Fibroblast of lung (primary cell): ENCODE results near the gene MFSD12. TPM values are rescaled to one million over a fixed set of nuclear protein-coding genes. Genes with fewer than 3 reads are reported as not detected.

Experiments used
- DNase-seq, 2 donors: peaks; one replicate each; pipeline versions ENCODE4 v3.0.0 to v3.0.0-alpha.2; 2010; ENCODE audit warnings: low read depth in 2 of 2
- H2AFZ ChIP-seq: 2 replicates; pipeline ENCODE4 v1.5.1; 2012; ENCODE audit warnings: low read length, control low read depth, inconsistent platforms
- H3K27ac ChIP-seq: 2 replicates; pipeline ENCODE4 v1.5.1; 2011; ENCODE audit warnings: low read length, control low read depth; ENCODE audit not compliant: insufficient read depth
- H3K27me3 ChIP-seq: 2 replicates; pipeline ENCODE4 v1.5.1; 2011; ENCODE audit warnings: mild to moderate bottlenecking, low read length; ENCODE audit not compliant: control insufficient read depth, insufficient read depth
- H3K36me3 ChIP-seq: 2 replicates; pipeline ENCODE4 v1.5.1; 2011; ENCODE audit warnings: low read length; ENCODE audit not compliant: control insufficient read depth, insufficient read depth
- H3K4me1 ChIP-seq: 2 replicates; pipeline ENCODE4 v1.5.1; 2011; ENCODE audit warnings: low read length; ENCODE audit not compliant: control insufficient read depth, insufficient read depth; ENCODE audit errors: extremely low read depth
- H3K4me2 ChIP-seq: 2 replicates; pipeline ENCODE4 v1.5.1; 2011; ENCODE audit warnings: low read length, control low read depth; ENCODE audit not compliant: insufficient read depth; ENCODE audit errors: extremely low read depth
- H3K4me3 ChIP-seq, 4 experiments: fragments of 200-600 bp in 1 of 4; sonication (generic) in 1 of 4; replicated peaks in 1 of 4; 2 replicates each; pipeline ENCODE4 v1.5.1; 2011 to 2016; ENCODE audit warnings: low read length in 4 of 4, low read depth in 3 of 4, mild to moderate bottlenecking in 3 of 4, control low read depth in 2 of 4, inconsistent platforms in 1 of 4, mixed read lengths in 1 of 4; ENCODE audit not compliant: insufficient read depth in 1 of 4; ENCODE audit errors: control extremely low read depth in 1 of 4
- H3K79me2 ChIP-seq: 2 replicates; pipeline ENCODE4 v1.5.1; 2012; ENCODE audit warnings: mild to moderate bottlenecking, low read length, inconsistent platforms; ENCODE audit not compliant: control insufficient read depth, insufficient read depth
- H3K9ac ChIP-seq: 2 replicates; pipeline ENCODE4 v1.5.1; 2011; ENCODE audit warnings: mild to moderate bottlenecking, low read length, control low read depth; ENCODE audit not compliant: insufficient read depth
- H3K9me3 ChIP-seq: 2 replicates; pipeline ENCODE4 v1.5.1; 2012; ENCODE audit warnings: low read depth, low read length; ENCODE audit not compliant: control insufficient read depth, insufficient read depth
- H4K20me1 ChIP-seq: 2 replicates; pipeline ENCODE4 v1.5.1; 2011; ENCODE audit warnings: low read length; ENCODE audit not compliant: control insufficient read depth, insufficient read depth; ENCODE audit errors: extremely low read depth
- CTCF ChIP-seq, 2 donors: IDR thresholded peaks in 1 of 2; conservative IDR thresholded peaks in 1 of 2; 1 replicate in 1 of 2; 2 replicates in 1 of 2; pipeline ENCODE4 v1.5.1; 2011 to 2012; ENCODE audit warnings: low read length in 2 of 2, control low read depth in 1 of 2, inconsistent platforms in 1 of 2, low read depth in 1 of 2, mild to moderate bottlenecking in 1 of 2
- EZH2 ChIP-seq: IDR thresholded peaks from 2 replicates; pipeline ENCODE4 v1.5.1; 2012; ENCODE audit warnings: low read length, control low read depth, mild to moderate bottlenecking; ENCODE audit errors: missing control alignments
- polyA plus RNA-seq, 2 donors: library from polyadenylated mRNA; depleted of rRNA in 1 of 2; stranded (reverse) in 1 of 2; unstranded in 1 of 2; fragments of >200 nt; gene quantifications; 2 replicates each; pipeline ENCODE4 v1.2.1, GENCODE V29; 2011 to 2012; ENCODE audit warnings: missing spikeins in 1 of 2
- total RNA-seq: library from RNA; depleted of rRNA; stranded (reverse); fragments of >200 nt; gene quantifications from 2 replicates; pipeline ENCODE4 v1.2.1, GENCODE V29; 2014

The MFSD12 gene
- total and polyA plus RNA-seq, 2 donors (not counting 1 experiment from before 2014, with no cell fraction given), result 20.6 to 79.9 TPM

DNA sequence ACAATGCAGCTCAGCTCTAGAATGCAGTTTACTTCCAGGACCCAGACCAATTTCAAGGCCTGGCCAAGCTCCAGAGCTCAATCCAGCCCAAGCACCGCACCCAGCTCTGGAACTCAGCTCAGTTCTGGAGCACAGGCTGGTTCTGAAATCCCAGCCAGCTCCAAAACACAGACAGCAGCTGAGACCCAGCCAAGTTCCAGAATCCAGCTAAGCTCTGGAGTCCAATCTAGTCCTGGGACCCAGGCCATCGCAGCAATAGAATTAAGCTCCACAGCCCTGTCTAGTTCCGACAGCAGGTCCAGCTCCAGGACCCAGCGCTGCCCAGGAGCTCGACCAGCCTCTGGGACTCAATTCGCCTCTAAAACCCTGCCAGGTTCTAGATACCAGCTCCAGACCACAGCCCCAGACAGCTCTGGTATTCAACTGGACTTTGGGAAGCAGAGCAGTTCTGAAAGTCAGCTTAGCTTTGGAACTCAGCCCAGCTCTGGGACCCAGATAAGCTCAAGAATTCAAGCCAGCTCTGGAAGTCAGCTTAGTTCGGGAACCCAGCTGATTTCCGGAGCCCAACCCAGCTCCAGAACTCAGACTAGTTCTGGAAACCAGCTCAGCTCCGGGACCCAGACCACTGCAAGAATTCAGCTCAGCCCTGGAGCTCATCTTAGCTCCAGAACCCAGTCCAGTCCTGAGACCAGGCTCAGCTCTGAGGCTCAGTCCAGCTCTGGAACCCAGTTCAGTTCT is 34.7 kb upstream of the MFSD12 start:
- no peak overlapping the region for H2AFZ ChIP-seq
- no peaks in the 10 kb centered on the region for H3K27me3 ChIP-seq
- H3K4me1 ChIP-seq, result no peaks in the 10 kb centered on the region
- H3K9me3 ChIP-seq, result no peaks in the 10 kb centered on the region
- H3K4me2 ChIP-seq, result no peak overlapping the region
- no peaks in the 10 kb centered on the region for H3K79me2 ChIP-seq
- H3K27ac ChIP-seq, result no peak overlapping the region
- H3K4me3 ChIP-seq, result no peak overlapping the region
- H3K9ac ChIP-seq, result no peak overlapping the region
- no peak for TF ChIP-seq EZH2
- H3K36me3 ChIP-seq, result no peaks in the 10 kb centered on the region
- no peak for DNase-seq
- no peaks in the 10 kb centered on the region for H4K20me1 ChIP-seq

- DNase-seq, result no peak
- no peak overlapping the region for H3K27ac ChIP-seq
- H3K4me1 ChIP-seq, result no peaks in the 10 kb centered on the region
- TF ChIP-seq CTCF (conservative IDR thresholded peaks at IDR 0.05 in 1 of 2, IDR thresholded peaks at IDR 0.05 in 1 of 2; ENCODE audit: low read depth in 1 of 2, low read length in 2 of 2) (no peak), EZH2 (no peak)
- no peaks in the 10 kb centered on the region for H3K36me3 ChIP-seq
- H3K4me2 ChIP-seq, result no peak overlapping the region
- no peak overlapping the region for H2AFZ ChIP-seq
- no peaks in the 10 kb centered on the region for H3K9me3 ChIP-seq
- H3K4me3 ChIP-seq, result no peak overlapping the region
- H3K9ac ChIP-seq, result no peak overlapping the region
- no peaks in the 10 kb centered on the region for H4K20me1 ChIP-seq
- H3K27me3 ChIP-seq, result peaks cover 4% of the 10 kb centered on the region
- H3K79me2 ChIP-seq, result no peaks in the 10 kb centered on the region
Observed at GRCh38 chr19:3590991-3591659, 33.7 kb upstream of the MFSD12 start.

GRCh38 chr19:3589949-3590348 is 32.6 kb upstream of the MFSD12 start:
- Histone ChIP-seq H3K4me1 (no peaks in the 10 kb centered on the region), H3K27me3 (peaks cover 10% of the 10 kb centered on the region), H3K9ac (no peak overlapping the region), H3K27ac (no peak overlapping the region), H2AFZ (no peak overlapping the region), H3K79me2 (no peaks in the 10 kb centered on the region), H3K9me3 (no peaks in the 10 kb centered on the region), H3K36me3 (no peaks in the 10 kb centered on the region), H3K4me3 (no peak overlapping the region), H3K4me2 (no peak overlapping the region), H4K20me1 (no peaks in the 10 kb centered on the region)
- no peak for TF ChIP-seq CTCF (conservative IDR thresholded peaks at IDR 0.05 in 1 of 2, IDR thresholded peaks at IDR 0.05 in 1 of 2; ENCODE audit: low read depth in 1 of 2, low read length in 2 of 2)
- DNase-seq, result no peak
